Naive thymus-derived CD4-positive, alpha-beta T cell (primary cell): ENCODE results near the gene CXCL16. TPM values are rescaled to one million over a fixed set of nuclear protein-coding genes. Genes with fewer than 3 reads are reported as not detected.

Experiments used
- ATAC-seq: fragments of 150-1000 bp; cut with Tn5 transposase; 2 replicates; pipeline ENCODE4 v1.10.0; 2021; ENCODE audit warnings: mild to moderate bottlenecking, moderate library complexity
- CTCF ChIA-PET: fragments of 350-600 bp; sonication (Branson Sonifier 250); formaldehyde crosslinking; loops from one replicate; lab custom pipeline; 2021; ENCODE audit warnings: antibody characterized with exemption; lab: Charles Lee
- POLR2A ChIA-PET: fragments of 350-600 bp; sonication (Branson Sonifier 250); formaldehyde crosslinking; loops from one replicate; lab custom pipeline; 2021; ENCODE audit warnings: antibody characterized with exemption, inconsistent platforms; lab: Charles Lee
- DNase-seq, 9 donors: peaks; one replicate each; pipeline versions ENCODE4 v3.0.0 to v3.0.0-alpha.2; 2020 to 2022; ENCODE audit warnings: mixed read lengths in 1 of 9
- H3K27ac ChIP-seq: one replicate; pipeline ENCODE4 v1.7.0; 2013; ENCODE audit warnings: mild to moderate bottlenecking, low read depth, low read length, moderate library complexity
- H3K27me3 ChIP-seq, 2 donors: one replicate each; pipeline ENCODE4 v1.7.0; 2013; ENCODE audit warnings: low read length in 2 of 2, mild to moderate bottlenecking in 2 of 2, moderate library complexity in 2 of 2; ENCODE audit not compliant: control insufficient read depth in 2 of 2, insufficient read depth in 2 of 2
- H3K36me3 ChIP-seq, 3 experiments: 1 replicate in 2 of 3; 2 replicates in 1 of 3; pipeline ENCODE4 v1.7.0; 2013; ENCODE audit warnings: low read length in 3 of 3, mild to moderate bottlenecking in 3 of 3, moderate library complexity in 1 of 3; ENCODE audit not compliant: insufficient read depth in 3 of 3, control insufficient read depth in 2 of 3
- H3K4me1 ChIP-seq, 2 donors: one replicate each; pipeline ENCODE4 v1.7.0; 2013; ENCODE audit warnings: low read length in 2 of 2, mild to moderate bottlenecking in 2 of 2, moderate library complexity in 1 of 2; ENCODE audit not compliant: control insufficient read depth in 2 of 2, insufficient read depth in 2 of 2
- H3K4me3 ChIP-seq: 2 replicates; pipeline ENCODE4 v1.7.0; 2013; ENCODE audit warnings: mild to moderate bottlenecking, low read length
- H3K9me3 ChIP-seq, 3 experiments: 1 replicate in 2 of 3; 2 replicates in 1 of 3; pipeline ENCODE4 v1.7.0; 2013; ENCODE audit warnings: low read length in 3 of 3; ENCODE audit not compliant: control insufficient read depth in 2 of 3
- H3K27ac Mint-ChIP-seq, 9 donors: one replicate each; pipeline ENCODE4 v1.8.0; 2020 to 2022; ENCODE audit warnings: mixed read lengths in 9 of 9, mild to moderate bottlenecking in 8 of 9, moderate library complexity in 5 of 9, inconsistent platforms in 2 of 9
- H3K27me3 Mint-ChIP-seq, 5 donors: one replicate each; pipeline ENCODE4 v1.8.0; 2021 to 2022; ENCODE audit warnings: mixed read lengths in 5 of 5, mild to moderate bottlenecking in 1 of 5
- H3K36me3 Mint-ChIP-seq, 5 donors: one replicate each; pipeline ENCODE4 v1.8.0; 2020 to 2022; ENCODE audit warnings: mixed read lengths in 5 of 5, mild to moderate bottlenecking in 3 of 5, inconsistent platforms in 1 of 5
- H3K4me1 Mint-ChIP-seq, 7 donors: one replicate each; pipeline ENCODE4 v1.8.0; 2020 to 2022; ENCODE audit warnings: mixed read lengths in 7 of 7, mild to moderate bottlenecking in 3 of 7, inconsistent platforms in 1 of 7
- H3K4me3 Mint-ChIP-seq, 10 donors: one replicate each; pipeline ENCODE4 v1.8.0; 2020 to 2022; ENCODE audit warnings: mild to moderate bottlenecking in 10 of 10, mixed read lengths in 10 of 10, moderate library complexity in 6 of 10, inconsistent platforms in 2 of 10
- H3K9me3 Mint-ChIP-seq, 11 donors: one replicate each; pipeline ENCODE4 v1.8.0; 2020 to 2022; ENCODE audit warnings: mixed read lengths in 11 of 11, mild to moderate bottlenecking in 4 of 11, inconsistent platforms in 1 of 11, moderate library complexity in 1 of 11
- intact Hi-C, 2 donors: fragments of 100-400 bp; cut with micrococcal nuclease; formaldehyde crosslinking; loops; one replicate each; pipeline ENCODE4 v1.15.1; 2023
- polyA plus RNA-seq, 2 donors: library from polyadenylated mRNA; unstranded; fragments of 300-500 nt; fragmentation: Illumina TruSeq; gene quantifications; one replicate each; pipeline ENCODE4 v1.2.3, GENCODE V29; 2021
- total RNA-seq, 6 experiments: library from RNA in 5 of 6; stranded (reverse) in 5 of 6; gene quantifications; 1 replicate in 5 of 6; 2 replicates in 1 of 6; pipeline ENCODE4 v1.2.3 and lab custom pipeline; 2021 to 2026

Gene CXCL16
- total and polyA plus RNA-seq, 7 experiments from 2014 or later = 1.2 to 68.0 (median 3.4) TPM

DNA sequence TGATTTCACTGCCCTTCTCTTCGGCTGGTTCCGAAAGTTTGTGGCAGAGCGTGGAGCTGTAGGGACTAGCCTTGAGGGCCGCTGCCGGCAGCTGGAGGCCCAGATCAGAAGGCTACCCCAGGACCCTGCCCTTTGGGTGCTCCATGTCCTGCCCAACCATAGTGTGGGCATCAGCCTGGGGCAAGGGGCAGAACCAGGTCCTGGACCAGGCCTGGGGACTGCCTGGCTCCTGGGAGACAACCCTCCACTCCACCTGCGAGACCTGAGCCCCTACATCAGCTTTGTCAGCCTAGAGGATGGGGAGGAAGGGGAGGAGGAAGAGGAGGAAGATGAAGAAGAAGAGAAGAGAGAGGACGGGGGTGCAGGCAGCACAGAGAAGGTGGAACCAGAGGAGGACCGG lies 856 bp upstream of the CXCL16 start:
- Mint-ChIP-seq H3K36me3 (peaks cover 0 to 1% (median 0%) of the 10 kb centered on the region in 5 donors), H3K4me3 (peak overlapping the region; percentile 68 to 91 (median 84)), H3K27ac (peak overlapping the region in 8 of 9 donors; percentile 51 to 94 (median 71)), H3K4me1 (peaks cover 12 to 29% (median 16%) of the 10 kb centered on the region in 7 donors), H3K9me3 (no peaks in the 10 kb centered on the region), H3K27me3 (peaks cover 0 to 40% (median 6%) of the 10 kb centered on the region in 5 donors)
- ChIA-PET POLR2A (interaction anchor here (0.6 to 1.3 kb wide), 2 partner anchors 49 to 349 kb away, joined by 3 to 4 read pairs; no protein-coding TSS in a partner anchor), CTCF (no interaction called here)
- H3K27me3 ChIP-seq = no peaks in the 10 kb centered on the region
- DNase-seq = no peak
- H3K4me1 ChIP-seq = peaks cover 12 to 15% of the 10 kb centered on the region in 2 donors
- intact Hi-C loops = no loop called here
- no peak for ATAC-seq
- no peaks in the 10 kb centered on the region for H3K9me3 ChIP-seq
- no peak overlapping the region for H3K4me3 ChIP-seq
- no peak overlapping the region for H3K27ac ChIP-seq
- H3K36me3 ChIP-seq = peaks cover 0 to 4% (median 0%) of the 10 kb centered on the region in 3 experiments

- Mint-ChIP-seq H3K27me3 (peaks cover 0 to 36% (median 6%) of the 10 kb centered on the region in 5 donors), H3K9me3 (no peaks in the 10 kb centered on the region), H3K4me1 (peaks cover 12 to 26% (median 16%) of the 10 kb centered on the region in 7 donors), H3K36me3 (peaks cover 0 to 1% (median 0%) of the 10 kb centered on the region in 5 donors), H3K4me3 (peak overlapping the region; percentile 68 to 91 (median 84)), H3K27ac (peak overlapping the region; percentile 51 to 94 (median 70))
- Histone ChIP-seq H3K4me1 (peaks cover 12 to 15% of the 10 kb centered on the region in 2 donors), H3K9me3 (no peaks in the 10 kb centered on the region), H3K36me3 (peaks cover 0 to 4% (median 0%) of the 10 kb centered on the region in 3 experiments), H3K27ac (no peak overlapping the region), H3K27me3 (no peaks in the 10 kb centered on the region), H3K4me3 (peak overlapping the region; percentile 72)
- intact Hi-C loops = no loop called here
- DNase-seq (no peak), ATAC-seq (no peak)
- ChIA-PET POLR2A (interaction anchor here (1.3 to 2.7 kb wide), 2 partner anchors 25 to 50 kb away, joined by 6 to 12 read pairs; no protein-coding TSS in a partner anchor), CTCF (no interaction called here)
Observed at GRCh38 chr17:4740025-4740351, 260 bp upstream of the CXCL16 start.

DNA sequence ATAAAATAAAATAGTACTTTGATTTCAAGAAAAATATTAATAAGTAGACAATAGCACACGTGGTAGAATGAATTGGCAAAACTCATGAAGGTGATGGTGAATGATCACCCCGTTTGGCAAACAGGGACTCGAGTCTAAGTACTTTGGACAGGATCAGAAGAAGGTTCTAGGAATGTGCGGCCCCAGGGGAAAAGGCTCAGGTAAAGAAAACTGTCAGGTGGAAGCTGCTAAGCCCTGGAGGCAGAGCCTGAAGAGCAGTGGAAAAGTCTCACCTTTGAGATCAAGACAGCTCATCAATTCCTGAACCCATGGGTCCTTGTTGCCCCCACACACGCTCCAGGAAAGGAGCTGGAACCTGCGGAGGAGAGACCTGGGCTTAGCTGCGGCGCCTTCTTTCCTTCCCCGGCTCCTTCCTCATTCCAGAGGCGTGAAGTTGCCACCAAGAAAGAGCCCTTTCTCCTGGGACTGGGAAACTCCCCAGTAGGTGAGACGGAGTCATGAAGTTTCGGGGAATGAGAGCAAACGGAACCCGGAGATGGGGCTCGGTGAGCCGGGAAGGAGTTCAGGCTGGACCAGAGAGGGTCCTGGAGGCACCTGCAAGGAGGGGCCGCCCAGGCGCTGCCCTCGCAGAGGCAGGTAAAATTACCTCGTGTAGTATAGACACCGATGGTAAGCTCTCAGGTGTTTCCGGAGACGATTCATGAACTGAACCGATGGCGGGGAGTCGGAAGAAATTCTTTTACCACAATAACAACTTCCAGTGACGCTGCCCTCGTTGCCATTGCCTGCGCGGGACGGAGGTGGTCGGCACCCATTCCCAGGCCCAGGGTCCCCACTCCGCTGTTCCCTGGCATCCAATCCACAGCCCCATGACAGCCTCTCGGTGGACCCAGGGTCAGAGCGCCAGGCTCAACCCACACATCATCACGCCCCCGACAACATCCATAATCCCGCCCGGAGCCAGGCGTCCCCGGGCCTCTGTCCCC lies 1.3 kb downstream of the CXCL16 start:
- peak overlapping the region; percentile 49 for H3K27ac ChIP-seq
- H3K27me3 Mint-ChIP-seq = peaks cover 0 to 36% (median 6%) of the 10 kb centered on the region in 5 donors
- H3K9me3 Mint-ChIP-seq = no peaks in the 10 kb centered on the region
- H3K36me3 ChIP-seq = peaks cover 0 to 4% (median 0%) of the 10 kb centered on the region in 3 experiments
- intact Hi-C loops = loop anchor here (1.0 to 10.0 kb wide), 3 partner anchors 7 to 594 kb away; partner anchors contain the start of genes MED11 (in 2 of the 2), CYB5D2 (in 1 of the 2) and ZZEF1 (in 1 of the 2)
- peak overlapping the region; percentile 85 to 95 (median 92) for H3K4me3 Mint-ChIP-seq
- peaks cover 0 to 2% (median 0%) of the 10 kb centered on the region in 5 donors for H3K36me3 Mint-ChIP-seq
- CTCF ChIA-PET = no interaction called here
- peaks cover 12 to 15% of the 10 kb centered on the region in 2 donors for H3K4me1 ChIP-seq
- peaks cover 12 to 28% (median 19%) of the 10 kb centered on the region in 7 donors for H3K4me1 Mint-ChIP-seq
- POLR2A ChIA-PET = interaction anchor here (0.6 to 2.7 kb wide), 7 partner anchors 9 to 72 kb away, joined by 3 to 12 read pairs (median 5); partner anchors contain the start of gene PELP1
- ATAC-seq (peak; percentile 46), DNase-seq (peak in 7 of 9 donors; percentile 46 to 62 (median 52))
- H3K27ac Mint-ChIP-seq = peak overlapping the region; percentile 38 to 97 (median 92)
- H3K9me3 ChIP-seq = no peaks in the 10 kb centered on the region
- H3K27me3 ChIP-seq = no peaks in the 10 kb centered on the region
- peak overlapping the region; percentile 72 for H3K4me3 ChIP-seq

GRCh38 chr17:4735876-4736651 lies 3.7 kb downstream of the CXCL16 start:
- DNase-seq = no peak
- intact Hi-C loops = loop anchor here in 1 of 2 donors (10.0 kb wide), 1 partner anchor 591 kb away; the partner anchor contains the start of genes CYB5D2 and ZZEF1
- H3K36me3 Mint-ChIP-seq = peaks cover 0 to 2% (median 0%) of the 10 kb centered on the region in 5 donors

DNA sequence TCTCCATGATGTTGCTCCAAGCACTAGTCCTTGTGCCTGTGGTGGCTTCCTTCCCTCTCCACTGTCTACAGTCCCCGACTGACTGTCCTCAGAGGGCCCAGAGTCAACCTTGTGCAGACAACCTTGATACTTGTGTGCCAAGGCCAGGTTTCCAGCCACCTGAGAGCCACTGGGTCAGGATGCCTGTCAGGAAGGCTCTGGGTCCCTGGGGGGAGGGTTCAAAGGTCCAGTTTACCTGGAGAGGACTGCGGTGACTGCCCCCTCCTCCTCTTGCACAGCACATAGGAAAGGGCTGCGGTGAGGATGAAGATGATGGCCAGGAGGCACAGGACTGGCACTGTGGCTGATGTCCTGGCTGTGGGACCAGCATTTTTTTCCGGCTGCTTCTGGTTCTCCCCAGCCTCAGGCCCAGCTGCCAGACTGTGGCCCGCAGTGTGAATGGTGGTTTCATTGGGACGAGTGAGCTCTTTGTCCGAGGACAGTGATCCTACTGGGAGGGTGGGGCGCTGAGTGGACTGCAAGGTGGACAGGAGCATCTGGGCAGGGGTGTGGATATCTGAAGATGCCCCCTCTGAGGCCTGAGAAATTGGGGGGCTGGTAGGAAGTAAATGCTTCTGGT lies 4.8 kb downstream of the CXCL16 start:
- peaks cover 0 to 12% (median 0%) of the 10 kb centered on the region in 3 experiments for H3K36me3 ChIP-seq
- Mint-ChIP-seq H3K4me3 (peak overlapping the region in 1 of 10 donors; percentile 2), H3K9me3 (no peaks in the 10 kb centered on the region), H3K4me1 (peaks cover 5 to 48% (median 37%) of the 10 kb centered on the region in 7 donors), H3K36me3 (peaks cover 0 to 2% (median 0%) of the 10 kb centered on the region in 5 donors), H3K27me3 (peaks cover 0 to 18% (median 0%) of the 10 kb centered on the region in 5 donors), H3K27ac (no peak overlapping the region)
- H3K27ac ChIP-seq = no peak overlapping the region
- ATAC-seq = no peak
- CTCF ChIA-PET = interaction anchor here (0.7 kb wide), 1 partner anchor 146 kb away, joined by 4 read pairs; no protein-coding TSS in a partner anchor
- no peak overlapping the region for H3K4me3 ChIP-seq
- no peak for DNase-seq
- no peaks in the 10 kb centered on the region for H3K9me3 ChIP-seq
- intact Hi-C loops = loop anchor here in 1 of 2 donors (5.0 to 10.0 kb wide), 2 partner anchors 377 to 590 kb away; partner anchors contain the start of genes CYB5D2, ZNF232 and ZZEF1
- no peaks in the 10 kb centered on the region for H3K27me3 ChIP-seq
- POLR2A ChIA-PET = interaction anchor here (0.6 to 0.7 kb wide), 3 partner anchors 13 to 344 kb away, joined by 3 to 4 read pairs (median 3); partner anchors contain the start of gene ZFP3
- peaks cover 16 to 24% of the 10 kb centered on the region in 2 donors for H3K4me1 ChIP-seq

More at GRCh38 chr17:4735876-4736651, 3.7 kb downstream of the CXCL16 start:
- no peak overlapping the region for H3K27ac ChIP-seq
- H3K9me3 ChIP-seq = no peaks in the 10 kb centered on the region
- H3K9me3 Mint-ChIP-seq = no peaks in the 10 kb centered on the region
- peaks cover 12 to 45% (median 34%) of the 10 kb centered on the region in 7 donors for H3K4me1 Mint-ChIP-seq
- H3K27me3 ChIP-seq = no peaks in the 10 kb centered on the region
- H3K4me1 ChIP-seq = peaks cover 16 to 22% of the 10 kb centered on the region in 2 donors
- H3K36me3 ChIP-seq = peaks cover 0 to 12% (median 0%) of the 10 kb centered on the region in 3 experiments
- H3K4me3 ChIP-seq = no peak overlapping the region
- POLR2A ChIA-PET = interaction anchor here (0.6 to 1.2 kb wide), 5 partner anchors 12 to 60 kb away, joined by 3 to 11 read pairs (median 3); partner anchors contain the start of genes ARRB2 and PSMB6
- peak overlapping the region in 2 of 9 donors; percentile 14 to 36 for H3K27ac Mint-ChIP-seq
- peak overlapping the region in 1 of 10 donors; percentile 45 for H3K4me3 Mint-ChIP-seq
- ATAC-seq = peak; percentile 26
- CTCF ChIA-PET = interaction anchor here (0.7 to 0.8 kb wide), 2 partner anchors 27 to 55 kb away, joined by 3 read pairs; no protein-coding TSS in a partner anchor
- peaks cover 0 to 28% (median 4%) of the 10 kb centered on the region in 5 donors for H3K27me3 Mint-ChIP-seq
